Measurements from ENCODE around the gene BRD9. TPM values are rescaled to one million over a fixed set of nuclear protein-coding genes. Genes with fewer than 3 reads are reported as not detected.

The BRD9 gene
- total RNA-seq, 1 donor from 2014 or later = 33.8 TPM

- intact Hi-C loops (cut with DNase I) = no loop called here
- H3K27ac ChIP-seq = no peak overlapping the region
- no peaks in the 10 kb centered on the region for H3K27me3 ChIP-seq
- ATAC-seq (no peak), DNase-seq (peak; percentile 56)
- H3K4me3 ChIP-seq = no peak overlapping the region
- no peak for TF ChIP-seq CTCF (IDR thresholded peaks at IDR 0.05)
- no peaks in the 10 kb centered on the region for H3K4me1 ChIP-seq
- H3K36me3 ChIP-seq = peaks cover 96% of the 10 kb centered on the region
- H3K9me3 ChIP-seq = no peaks in the 10 kb centered on the region
Observed at GRCh38 chr5:871596-872298, 20.9 kb downstream of the BRD9 start.

GRCh38 chr5:870956-871355, 21.6 kb downstream of the BRD9 start:
- Histone ChIP-seq H3K27ac (no peak overlapping the region), H3K4me3 (no peak overlapping the region), H3K4me1 (no peaks in the 10 kb centered on the region), H3K27me3 (no peaks in the 10 kb centered on the region), H3K9me3 (no peaks in the 10 kb centered on the region), H3K36me3 (peaks cover 91% of the 10 kb centered on the region)
- ATAC-seq (no peak), DNase-seq (no peak)
- no peak for TF ChIP-seq CTCF (IDR thresholded peaks at IDR 0.05)
- intact Hi-C loops (cut with DNase I) = no loop called here

- TF ChIP-seq CTCF (IDR thresholded peaks at IDR 0.05) = no peak
- no peaks in the 10 kb centered on the region for H3K27me3 ChIP-seq
- peaks cover 91% of the 10 kb centered on the region for H3K36me3 ChIP-seq
- H3K27ac ChIP-seq = no peak overlapping the region
- H3K9me3 ChIP-seq = no peaks in the 10 kb centered on the region
- intact Hi-C loops (cut with DNase I) = no loop called here
- DNase-seq = no peak
- H3K4me3 ChIP-seq = no peak overlapping the region
- H3K4me1 ChIP-seq = no peaks in the 10 kb centered on the region
- ATAC-seq = no peak
Observed at GRCh38 chr5:868428-869135, 24.0 kb downstream of the BRD9 start.

DNA sequence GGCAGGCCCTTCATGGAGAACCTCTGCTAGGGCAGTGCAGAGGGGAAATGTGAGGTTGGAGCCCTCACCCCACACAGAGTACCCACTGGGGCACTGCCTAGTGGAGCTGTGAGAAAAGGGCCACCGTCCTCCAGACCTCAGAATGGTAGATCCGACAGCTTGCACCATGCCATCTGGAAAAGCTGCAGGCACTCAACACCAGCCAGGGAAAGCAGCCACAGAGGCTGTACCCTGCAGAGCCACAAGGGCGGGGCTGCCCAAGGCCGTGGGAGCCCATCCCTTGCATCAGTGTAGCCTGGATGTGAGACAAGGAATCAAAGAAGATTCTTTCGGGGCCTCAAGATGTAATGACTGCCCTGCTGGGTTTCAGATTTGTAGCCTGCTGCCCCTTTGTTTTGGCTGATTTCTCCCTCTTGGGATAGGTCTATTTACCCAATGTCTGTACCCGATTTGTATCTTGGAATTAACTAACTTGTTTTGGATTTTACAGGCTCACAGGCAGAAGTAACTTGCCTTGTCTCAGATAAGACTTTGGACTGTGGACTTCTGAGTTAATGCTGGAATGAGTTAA, 25.2 kb downstream of the BRD9 start:
- Histone ChIP-seq H3K4me1 (no peaks in the 10 kb centered on the region), H3K9me3 (no peaks in the 10 kb centered on the region), H3K27me3 (no peaks in the 10 kb centered on the region), H3K4me3 (no peak overlapping the region), H3K36me3 (peaks cover 87% of the 10 kb centered on the region), H3K27ac (no peak overlapping the region)
- intact Hi-C loops (cut with DNase I) = no loop called here
- no peak for DNase-seq
- no peak for ATAC-seq
- no peak for TF ChIP-seq CTCF (IDR thresholded peaks at IDR 0.05)

DNA sequence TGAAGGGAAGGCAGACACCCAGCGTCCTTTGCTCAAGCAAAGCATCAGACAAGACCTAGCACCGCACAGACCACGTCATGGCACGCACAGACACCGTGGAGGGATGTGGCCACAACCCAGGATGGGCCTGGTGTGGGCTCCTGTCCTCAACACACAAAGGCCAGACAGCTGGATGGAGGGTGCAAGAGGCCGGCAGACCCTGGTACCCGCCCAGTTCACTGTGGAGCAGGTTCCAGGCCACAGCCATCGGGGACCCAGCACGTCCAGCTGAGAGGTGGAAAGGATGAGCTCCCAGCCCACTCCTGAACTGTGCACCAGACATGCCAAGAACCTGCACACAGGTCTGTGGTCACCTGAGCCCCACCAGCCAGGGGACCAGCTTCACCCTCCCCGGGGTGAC, 26.8 kb downstream of the BRD9 start:
- no peak for TF ChIP-seq CTCF (IDR thresholded peaks at IDR 0.05)
- Histone ChIP-seq H3K4me1 (no peaks in the 10 kb centered on the region), H3K27ac (no peak overlapping the region), H3K9me3 (no peaks in the 10 kb centered on the region), H3K36me3 (peaks cover 71% of the 10 kb centered on the region), H3K27me3 (no peaks in the 10 kb centered on the region), H3K4me3 (no peak overlapping the region)
- ATAC-seq = no peak
- no peak for DNase-seq
- intact Hi-C loops (cut with DNase I) = no loop called here

Data from upper lobe of right lung (tissue), 1 donor.